CD4-positive, alpha-beta T cell treated with Interleukin-4 for 1 hour (primary cell): Measurements from ENCODE around the gene CALML3.

ENCODE experiments used
- DNase-seq, 2 donors: peaks; one replicate each; pipeline ENCODE4 v3.0.0-alpha.2; 2020 to 2022

Gene CALML3

DNA sequence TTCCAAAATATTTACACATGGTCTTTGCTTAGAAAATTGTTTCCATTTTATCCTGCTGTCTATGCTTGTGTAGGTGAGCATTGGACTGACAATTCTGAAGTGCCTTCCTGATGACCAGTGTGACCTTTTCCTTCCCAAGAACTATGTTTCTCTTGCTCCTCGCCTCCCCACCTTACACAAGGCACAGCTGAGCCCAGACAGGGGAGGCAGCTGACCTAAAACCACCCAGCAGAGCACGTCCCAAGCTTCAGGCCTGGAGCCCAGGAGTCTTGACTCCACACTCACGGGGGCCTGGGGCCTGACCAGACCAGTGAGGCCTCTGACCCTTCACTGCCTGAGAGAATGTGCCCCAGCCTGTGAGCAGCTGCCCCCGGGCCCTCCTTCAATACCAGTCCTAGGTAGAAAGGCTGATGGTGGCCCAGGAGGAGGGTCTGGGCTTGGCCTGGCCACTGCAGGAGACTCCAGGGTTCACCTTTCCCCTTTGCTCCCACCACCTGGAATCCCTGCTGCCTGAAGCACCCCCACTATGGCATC is 32.4 kb upstream of the CALML3 start:
- DNase-seq: no peak

DNA sequence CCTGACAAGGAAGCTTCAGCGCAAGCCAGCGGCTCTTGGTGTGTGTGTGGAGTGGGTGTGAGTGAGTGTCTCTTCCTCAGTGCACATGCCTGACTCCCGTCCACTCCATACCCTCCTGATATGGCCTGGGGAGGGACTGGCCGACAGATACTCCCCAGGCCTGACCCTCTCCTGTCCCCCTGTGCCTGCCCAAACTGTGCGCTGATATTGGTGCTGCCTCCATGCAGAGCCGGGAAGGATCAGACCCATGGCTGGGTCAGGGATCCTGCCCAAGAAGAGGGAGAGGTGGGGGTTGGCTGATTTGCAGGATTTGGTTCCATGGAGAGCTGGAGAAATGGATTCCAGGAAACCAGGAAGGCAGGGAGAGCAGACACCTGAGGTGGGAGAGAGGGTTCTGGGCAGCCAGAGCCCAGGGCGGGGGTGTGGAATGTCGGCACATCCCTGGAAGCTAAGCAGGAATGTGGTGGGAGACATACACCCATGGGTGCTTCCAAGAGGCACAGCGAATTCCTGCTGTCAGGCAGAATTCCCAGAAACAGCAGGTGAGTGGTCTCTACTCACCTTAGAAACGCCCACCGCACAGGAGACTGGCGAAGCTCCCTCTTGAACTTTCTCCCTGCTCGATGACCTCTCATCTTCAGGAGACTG is 31.7 kb upstream of the CALML3 start:
- no peak for DNase-seq

DNA sequence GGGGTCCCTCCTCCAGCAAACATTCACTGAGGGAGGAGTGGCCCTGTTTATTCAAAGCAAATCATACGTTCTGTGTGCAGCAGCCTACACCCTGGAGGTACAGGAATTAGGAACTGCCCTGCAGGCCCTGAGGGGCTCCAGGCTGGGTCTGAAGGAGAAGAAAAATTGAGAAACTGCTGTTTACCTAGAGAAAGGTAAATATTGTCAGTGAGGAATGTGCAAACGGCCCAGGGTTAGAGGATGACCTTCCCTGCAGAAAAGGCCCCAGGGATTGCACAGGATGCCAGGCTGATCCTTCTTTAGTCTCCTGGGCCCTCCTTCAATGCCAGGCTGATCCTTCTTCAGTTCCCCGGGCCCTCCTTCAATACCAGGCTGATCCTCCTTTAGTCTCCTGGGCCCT is 31.1 kb upstream of the CALML3 start:
- no peak for DNase-seq

DNA sequence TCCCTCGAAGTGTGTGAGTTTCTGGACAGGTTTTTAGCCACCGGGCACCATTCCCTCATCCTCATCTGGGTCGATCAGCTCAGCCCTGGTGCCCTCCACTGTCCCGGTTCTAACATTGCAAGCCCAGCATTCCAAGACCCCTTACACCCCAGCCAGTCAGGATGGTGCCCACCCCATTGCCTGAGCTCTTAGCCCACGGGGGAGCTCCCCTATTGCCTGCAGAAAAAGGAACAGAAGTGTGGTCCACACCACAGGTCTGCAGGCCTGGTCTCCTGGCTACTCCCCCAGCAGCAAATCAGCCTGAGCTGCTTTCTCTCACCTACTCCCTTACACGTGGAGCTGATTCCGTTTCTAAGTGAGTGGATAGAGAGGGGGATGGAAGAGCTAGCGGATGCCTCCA is 30.1 kb upstream of the CALML3 start:
- no peak for DNase-seq

DNA sequence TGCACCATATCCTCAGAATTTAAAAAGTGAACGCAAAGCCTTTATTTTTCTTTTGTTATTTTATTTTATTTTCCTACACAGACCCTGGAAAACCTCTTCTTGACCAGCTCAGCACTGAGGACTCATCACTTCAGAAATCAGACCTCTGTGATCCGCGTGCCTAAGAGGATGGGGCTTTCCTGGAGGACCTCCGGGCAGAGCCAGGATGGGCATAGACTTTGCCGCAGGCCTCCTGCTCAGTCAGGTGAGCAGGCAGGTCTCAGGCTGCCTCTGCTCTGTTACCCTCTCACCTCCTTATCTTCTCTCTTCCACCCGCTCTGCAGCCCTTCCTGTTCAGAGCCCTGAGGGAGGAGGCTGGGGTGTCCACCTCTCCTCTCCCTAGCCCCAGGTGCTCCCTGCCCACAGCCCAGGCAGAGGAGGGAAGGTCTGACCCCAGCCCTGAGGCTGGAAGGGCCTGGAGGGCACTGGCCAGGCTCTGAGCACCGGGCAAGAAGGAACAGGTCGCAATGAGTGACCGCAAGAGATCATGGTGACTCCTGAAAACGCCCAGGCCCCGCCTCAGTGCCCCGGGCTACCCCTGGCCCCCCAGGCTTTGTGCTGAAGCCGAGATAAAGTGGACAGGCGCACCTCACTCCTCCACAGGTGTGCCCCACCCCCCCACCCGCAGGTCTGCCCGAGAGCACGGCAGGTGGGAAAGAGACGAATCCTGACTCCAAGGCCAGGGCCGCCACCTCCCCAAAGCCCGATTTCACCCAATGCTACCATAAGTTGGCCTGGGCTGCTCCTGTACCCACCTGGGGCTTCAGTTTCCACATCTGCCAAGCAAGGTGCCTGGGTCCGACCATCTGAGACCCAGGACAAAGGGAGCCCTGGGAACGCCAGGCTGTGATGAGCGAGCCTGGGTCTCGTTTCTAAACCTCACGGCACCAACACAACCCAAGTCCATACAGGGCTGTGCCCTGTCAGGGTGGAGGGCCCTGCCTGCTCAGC is 28.2 kb upstream of the CALML3 start:
- DNase-seq: no peak

DNA sequence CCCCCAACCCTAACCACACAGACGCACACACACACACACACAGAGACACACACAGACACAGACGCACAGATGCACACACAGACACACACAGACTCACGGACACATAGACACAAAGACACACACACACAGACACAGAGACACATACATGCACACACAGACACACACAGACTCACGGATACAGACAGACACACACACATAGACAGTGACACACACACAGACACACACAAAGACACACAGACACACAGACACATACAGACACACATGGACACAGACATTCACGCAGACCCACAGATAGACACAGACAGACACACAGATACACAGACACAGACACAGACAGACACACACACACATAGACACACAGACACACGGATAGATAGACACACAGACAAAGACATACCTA is 27.5 kb upstream of the CALML3 start:
- DNase-seq: no peak

DNA sequence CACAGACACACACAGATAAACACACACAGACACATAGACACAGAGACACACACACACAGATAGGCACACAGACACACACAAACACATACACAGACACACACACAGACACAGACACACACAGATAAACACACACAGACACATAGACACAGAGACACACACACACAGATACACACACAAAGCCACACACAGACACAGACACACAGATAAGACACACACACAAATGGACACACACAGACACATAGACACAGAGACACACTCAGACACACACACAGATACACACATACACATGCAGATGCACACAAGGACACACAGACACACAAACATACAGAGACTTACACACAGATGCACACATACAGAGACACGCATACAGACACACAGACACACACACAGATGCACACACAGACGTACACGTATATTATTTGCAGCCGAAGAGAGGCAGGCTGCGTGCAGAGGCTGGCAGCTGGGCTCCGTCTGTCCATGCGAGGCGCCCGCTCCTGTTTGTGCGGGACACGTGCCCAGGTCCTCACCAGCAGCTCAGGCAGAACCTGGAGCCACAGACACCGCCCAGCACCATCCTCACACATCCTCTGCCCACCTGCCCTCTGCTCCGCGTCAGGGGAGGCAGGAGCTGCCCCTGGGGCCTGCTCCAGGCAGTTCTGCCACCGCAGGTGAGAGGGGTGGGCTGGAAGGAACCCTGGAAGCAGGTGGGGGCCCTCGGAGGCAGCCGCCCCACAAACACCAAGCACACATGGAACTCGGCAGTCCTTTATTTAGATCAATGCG is 26.6 kb upstream of the CALML3 start:
- no peak for DNase-seq

DNA sequence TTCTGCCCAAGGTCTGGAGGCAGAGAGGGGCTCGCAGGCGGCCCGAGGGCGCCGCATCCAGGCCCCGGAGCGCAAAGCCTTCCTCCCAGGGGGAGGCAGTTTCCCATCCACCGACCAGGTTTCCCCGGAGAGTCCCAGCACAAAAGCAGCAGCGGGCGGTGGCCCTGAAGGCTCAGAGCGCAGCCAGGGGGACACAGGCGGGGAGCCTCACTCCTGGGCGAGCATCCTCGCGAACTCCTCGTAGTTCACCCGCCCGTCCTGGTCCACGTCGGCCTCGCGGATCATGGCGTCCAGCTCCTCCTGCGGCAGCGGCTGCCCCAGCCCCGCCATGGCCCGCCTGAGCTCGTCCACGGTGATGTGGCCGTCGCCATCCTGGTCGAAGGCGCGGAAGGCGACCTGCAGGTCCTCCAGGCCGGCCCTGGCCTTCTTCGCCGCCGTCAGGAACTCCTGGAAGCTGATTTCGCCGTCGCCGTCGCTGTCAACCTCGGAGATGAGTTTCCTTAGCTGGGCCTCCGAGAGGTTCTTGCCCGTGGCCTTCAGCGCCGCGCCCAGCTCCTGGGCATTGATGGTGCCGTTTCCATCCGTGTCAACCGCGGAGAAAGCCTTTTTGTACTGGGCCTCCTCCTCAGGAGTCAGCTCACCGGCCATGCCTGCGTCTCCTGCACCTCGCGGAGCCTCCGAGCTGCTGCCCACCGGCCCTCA is 25.8 kb upstream of the CALML3 start:
- DNase-seq: no peak

DNA sequence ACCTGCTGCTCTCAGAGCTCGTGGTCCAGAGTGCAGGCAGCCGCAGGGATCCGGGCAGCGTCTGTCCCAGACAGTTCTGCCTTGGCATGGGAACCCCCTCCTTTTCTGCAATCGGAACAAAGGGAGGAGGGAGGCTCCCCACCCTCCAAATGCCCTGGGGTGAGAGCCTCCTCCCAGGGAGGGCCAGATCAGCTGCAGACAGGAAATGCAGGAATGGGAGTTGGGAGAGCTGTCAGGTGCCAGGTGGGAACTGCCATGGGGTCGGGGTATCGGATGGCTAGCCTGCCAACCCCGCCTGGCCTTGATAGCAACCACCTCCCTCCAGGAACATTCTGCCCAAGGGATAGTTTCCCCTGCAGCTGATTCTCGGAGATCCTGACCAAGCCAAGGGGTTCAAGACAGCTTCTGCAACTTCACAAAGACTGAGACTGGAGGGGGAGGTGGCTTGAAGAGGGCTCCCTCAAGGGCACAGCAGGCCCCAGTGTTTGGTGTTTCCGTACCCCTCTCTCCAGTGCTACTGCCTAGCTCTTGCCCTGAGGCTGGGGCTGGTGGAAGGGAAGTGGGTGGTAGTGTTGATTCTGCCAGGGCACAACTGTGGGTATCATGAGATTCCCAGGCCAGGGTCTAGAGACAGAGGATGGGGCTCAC is 25.1 kb upstream of the CALML3 start, which contains the start of gene CALML5:
Gene CALML5 (minus strand): TSS at position 78 of the 648 bp plus-strand sequence. CDS start 132 bp downstream, outside the sequence.
- DNase-seq: no peak

DNA sequence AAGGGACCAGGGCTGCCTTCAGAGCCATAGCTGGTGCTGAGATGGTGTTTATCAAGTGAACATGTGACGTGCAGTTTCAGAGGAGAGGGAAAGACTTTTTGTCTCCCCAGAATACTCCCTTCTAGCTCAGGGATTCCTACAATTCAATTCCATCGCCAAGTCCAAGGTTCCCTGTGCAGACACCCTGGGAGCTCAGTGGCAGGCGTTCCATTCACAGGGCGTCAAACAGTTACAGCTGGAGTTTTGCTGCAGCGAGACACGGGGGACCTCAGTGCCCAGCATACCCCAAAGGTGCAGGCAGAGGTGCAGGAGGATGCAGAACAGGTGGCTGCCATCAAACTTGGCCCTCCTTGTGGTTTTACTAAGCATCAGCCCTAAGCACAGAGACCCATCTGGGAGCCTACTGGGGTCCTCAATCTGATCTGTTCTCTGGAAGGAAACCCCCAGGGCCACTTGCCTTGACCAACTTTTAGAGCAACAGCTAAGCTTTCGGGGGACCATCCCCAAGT is 24.5 kb upstream of the CALML3 start:
- no peak for DNase-seq

DNA sequence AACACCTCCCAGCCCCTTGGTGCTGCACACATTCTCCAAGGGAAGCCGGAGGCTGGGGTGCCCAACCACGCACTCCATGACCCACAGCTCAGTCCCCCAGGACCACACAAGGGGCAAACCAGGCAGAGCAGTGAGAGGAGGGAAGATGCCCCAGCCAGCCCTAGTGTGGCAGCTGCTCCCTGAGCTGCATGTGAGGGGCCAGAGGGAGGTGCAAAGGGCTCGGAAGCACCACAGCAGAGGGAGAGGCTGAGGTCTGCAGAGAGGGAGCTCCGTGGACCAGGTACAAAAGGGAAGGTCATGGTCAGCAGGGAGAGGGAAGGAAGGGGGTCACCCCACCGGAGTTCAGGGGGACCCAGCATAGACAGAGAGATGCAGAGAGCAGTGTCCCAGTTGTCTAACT is 23.9 kb upstream of the CALML3 start:
- no peak for DNase-seq

DNA sequence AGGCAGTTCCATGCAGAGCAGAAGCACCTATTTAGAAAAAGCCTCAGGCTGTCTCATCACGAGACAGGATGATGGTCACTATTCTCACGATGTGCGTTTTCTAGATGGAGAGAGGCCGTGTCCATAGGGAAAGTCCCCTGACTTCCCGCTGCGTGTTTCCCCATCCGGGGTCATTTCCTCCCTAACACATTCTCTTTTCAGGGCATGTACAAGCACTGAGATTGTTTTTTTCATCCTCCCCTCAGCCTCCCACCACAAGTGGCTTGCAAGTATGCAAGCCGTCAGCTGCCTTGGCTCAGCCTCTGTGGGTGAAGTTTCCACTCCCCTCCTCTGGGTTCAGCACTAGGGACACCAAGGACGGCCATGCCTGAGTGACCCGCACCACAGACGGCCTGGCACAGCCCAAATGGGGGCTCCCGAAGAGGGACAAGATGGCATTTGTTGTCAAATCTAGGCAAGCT is 22.7 kb upstream of the CALML3 start:
- no peak for DNase-seq

DNA sequence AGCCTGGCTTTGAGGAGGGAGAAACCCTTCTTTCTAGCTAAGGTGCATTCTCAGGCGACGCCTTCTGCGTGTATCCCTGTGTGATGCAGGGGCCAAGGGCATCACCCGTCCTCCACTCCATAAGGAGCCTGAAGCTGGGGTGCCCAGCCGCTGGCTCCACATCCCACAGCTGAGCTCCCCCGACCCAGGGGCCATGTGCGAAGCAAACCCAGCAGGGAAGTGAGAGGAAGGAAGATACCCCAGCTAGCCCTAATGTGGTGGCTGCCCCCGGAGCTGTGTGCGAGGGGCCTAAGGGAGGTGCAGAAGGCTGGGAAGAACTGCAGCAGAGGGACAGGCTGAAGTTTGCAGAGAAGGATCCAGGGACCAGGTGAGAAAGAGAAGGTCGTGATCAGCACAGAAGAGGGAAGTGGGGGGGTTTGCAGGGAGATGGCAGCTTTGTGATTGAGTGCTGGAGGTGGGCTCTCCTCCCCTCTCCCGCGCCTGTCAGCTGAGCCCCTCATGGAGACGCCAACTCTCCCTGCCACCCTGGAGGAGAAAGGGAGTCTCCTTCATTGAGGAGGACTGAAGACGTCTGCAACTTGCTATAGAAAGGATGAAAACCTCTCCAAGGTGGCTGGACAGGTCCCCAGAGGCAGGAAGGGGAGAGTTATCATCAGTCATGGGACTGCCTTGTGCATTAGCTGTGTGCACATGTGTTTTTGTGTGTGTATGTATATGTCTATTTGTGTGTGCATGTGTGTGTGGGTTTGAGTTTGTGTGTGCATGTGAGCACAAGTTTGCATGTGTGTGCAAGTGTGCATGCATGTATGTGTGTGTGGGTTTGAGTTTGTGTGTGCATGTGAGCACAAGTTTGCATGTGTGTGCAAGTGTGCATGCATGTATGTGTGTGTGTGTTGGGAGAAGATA is 21.9 kb upstream of the CALML3 start:
- DNase-seq: no peak

DNA sequence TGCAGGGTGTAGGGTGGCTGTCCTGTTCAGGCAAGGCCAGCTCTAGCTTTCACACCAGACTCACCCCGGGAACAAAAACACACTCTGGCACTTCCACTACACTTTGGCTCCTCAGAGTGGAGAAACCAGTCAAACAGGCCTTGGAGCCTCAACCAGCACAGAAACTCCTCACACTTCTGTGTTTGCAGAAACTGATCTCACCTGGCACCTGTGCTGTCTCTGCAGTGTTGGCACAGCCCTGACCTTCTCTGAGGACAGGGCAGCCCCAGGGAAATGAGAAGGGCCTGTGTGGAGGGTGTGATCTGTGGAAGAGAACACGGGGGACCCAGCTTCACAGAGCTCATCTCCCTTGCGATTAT is 21.3 kb upstream of the CALML3 start:
- no peak for DNase-seq

DNA sequence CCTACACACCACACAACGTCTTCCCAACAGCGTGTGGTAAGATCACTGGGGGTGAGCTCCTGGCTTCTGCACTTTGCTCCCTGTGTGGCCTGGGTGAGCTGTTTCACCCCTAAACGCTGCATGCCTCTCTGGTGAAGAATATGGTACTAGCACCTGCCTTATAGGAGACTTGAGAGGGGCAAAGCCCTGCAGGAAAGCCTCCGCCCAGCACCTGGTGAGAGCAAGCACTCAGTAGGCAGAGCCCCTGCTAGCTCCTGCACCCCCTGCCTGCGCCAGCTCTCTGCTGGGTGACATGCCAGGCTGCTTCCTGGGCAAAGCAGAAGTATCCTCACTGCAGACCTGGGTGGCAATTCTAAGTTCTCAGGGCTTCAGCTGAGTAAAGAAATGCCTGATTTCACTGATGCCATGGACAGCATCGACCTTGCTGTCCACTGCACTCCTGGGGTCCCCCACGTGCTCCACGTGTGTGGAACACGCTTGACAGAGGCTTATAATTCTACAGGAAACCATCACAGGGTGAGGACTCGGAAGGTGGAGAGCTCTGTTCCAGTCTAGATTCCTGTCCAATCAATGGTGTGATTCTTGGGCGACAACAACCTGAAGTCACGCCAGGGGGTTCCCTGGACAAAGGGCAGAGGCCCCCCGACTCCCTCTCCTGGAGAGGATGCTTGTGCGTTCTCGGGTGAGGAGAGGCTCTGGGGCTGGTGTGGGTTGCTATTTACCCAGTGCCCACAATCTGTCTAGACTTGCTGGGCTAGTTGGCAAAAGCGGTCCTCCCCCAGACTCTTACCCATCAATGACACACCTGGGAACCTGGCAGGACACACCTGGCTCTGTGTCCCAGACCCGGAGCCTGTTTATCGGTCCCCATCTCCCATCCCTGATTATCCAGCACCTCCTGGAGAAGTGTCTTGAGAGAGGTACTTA is 20.4 kb upstream of the CALML3 start:
- no peak for DNase-seq

DNA sequence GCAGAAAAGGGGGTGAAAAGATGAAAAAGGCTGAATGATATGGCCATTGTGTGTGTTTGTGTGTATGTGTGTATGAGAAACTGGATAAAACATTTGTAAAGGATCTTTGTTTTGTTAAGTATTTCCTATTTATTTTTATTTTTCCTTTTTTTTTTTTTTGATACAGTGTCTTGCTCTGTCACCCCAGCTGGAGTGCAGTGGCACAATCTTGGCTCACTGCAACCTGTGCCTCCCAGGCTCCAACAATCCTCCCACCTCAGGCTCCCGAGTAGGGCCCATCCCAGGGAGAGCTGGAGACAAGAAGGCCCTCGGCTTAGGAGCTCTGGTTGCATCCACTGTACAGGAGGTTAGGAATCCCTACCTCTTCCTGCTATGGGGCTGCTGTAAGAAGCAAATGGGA is 18.5 kb upstream of the CALML3 start:
- DNase-seq: no peak

DNA sequence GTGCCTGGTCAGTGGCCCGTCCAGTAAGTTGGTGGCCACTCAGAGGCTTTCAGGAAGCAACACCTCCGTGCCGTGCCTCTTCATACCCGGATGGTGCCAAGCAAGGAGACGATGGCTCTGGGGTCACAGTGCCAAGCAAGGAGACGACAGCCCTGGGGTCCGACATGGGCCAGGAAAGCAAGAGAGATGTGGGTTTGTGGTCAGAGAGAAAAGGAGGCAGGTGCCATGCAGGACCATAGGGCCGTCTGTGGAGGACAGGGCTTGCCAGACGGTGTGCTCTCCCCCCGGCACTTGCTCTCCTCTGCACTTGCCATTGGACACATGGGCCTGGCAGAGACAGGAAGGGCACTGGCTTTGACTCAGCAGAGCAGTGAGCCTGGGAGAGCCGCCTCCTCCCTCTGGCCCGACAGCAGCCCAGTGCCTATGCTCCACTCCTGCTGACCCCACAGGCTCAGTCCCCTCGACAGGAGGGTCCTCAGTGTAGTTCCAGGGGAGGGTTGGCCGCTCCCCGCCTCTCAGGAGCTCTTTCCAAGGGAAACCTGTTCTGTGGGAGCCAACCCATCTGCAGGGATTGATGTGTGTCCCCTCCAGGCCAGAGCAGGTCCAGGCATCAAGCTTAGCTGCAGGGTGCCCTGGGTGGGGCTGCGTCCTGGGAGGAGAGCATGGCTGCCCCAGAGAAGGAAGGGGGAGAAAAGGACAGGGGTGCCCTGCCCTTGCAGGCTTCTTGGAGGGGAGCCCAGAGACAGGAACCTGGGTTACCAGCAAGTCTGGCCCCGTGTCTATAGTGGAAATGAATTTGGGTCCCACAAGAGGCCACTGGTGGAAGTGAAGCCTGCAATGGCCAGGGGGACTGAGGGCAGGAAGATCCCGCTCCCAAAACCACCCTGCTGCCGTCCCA is 17.8 kb upstream of the CALML3 start:
- DNase-seq: no peak

DNA sequence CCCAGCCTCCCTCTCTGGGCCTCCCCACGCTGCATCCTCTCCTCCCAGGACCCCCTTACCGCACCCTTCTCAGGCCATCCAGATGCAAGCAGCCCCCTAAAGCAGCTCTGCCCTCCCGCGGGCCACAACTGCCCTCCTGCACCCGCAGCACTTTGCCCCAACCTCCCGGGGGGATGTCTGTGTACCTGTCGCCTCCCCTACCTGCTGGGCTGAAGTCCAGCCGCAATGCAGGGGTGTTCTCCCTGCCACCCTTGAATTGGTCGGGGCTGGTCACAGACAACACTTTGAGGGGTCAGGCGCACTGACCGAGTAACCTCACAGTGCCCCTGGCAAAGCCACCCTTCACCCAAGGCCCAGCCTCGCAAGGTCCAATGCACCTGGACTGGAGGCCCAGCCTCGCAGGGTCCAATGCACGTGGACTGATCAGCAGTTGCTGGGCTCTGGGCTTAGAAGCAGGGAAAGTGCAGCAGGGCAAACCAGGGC is 17.1 kb upstream of the CALML3 start:
- DNase-seq: no peak
